Measurements from ENCODE around the gene MUSTN1. TPM values are rescaled to one million over a fixed set of nuclear protein-coding genes. Genes with fewer than 3 reads are reported as not detected.

MUSTN1 gene
- total RNA-seq, 1 donor from 2014 or later: 30.2 TPM

GRCh38 chr3:52791366-52791765 lies 43.5 kb downstream of the MUSTN1 start:
- Histone ChIP-seq H3K4me3 (no peak overlapping the region), H3K9me3 (no peaks in the 10 kb centered on the region), H3K4me1 (peaks cover 13% of the 10 kb centered on the region), H3K36me3 (no peaks in the 10 kb centered on the region), H3K27ac (no peak overlapping the region), H3K27me3 (no peaks in the 10 kb centered on the region)
- DNase-seq (ENCODE audit: extremely low spot score in 2 of 2): no peak
- intact Hi-C loops (cut with DNase I): no loop called here
- TF ChIP-seq POLR2A (IDR thresholded peaks at IDR 0.05) (no peak), CTCF (IDR thresholded peaks at IDR 0.05) (no peak), POLR2AphosphoS5 (IDR thresholded peaks at IDR 0.05; ENCODE audit: insufficient read depth in 1 of 2, low read depth in 1 of 2) (no peak)

GRCh38 chr3:52790741-52791140 lies 44.1 kb downstream of the MUSTN1 start:
- H3K4me3 ChIP-seq: no peak overlapping the region
- no peaks in the 10 kb centered on the region for H3K36me3 ChIP-seq
- no peaks in the 10 kb centered on the region for H3K27me3 ChIP-seq
- no peaks in the 10 kb centered on the region for H3K9me3 ChIP-seq
- TF ChIP-seq CTCF (IDR thresholded peaks at IDR 0.05) (no peak), POLR2A (IDR thresholded peaks at IDR 0.05) (no peak), POLR2AphosphoS5 (IDR thresholded peaks at IDR 0.05; ENCODE audit: insufficient read depth in 1 of 2, low read depth in 1 of 2) (no peak)
- no peak for DNase-seq (ENCODE audit: extremely low spot score in 2 of 2)
- intact Hi-C loops (cut with DNase I): no loop called here
- no peak overlapping the region for H3K27ac ChIP-seq
- peaks cover 13% of the 10 kb centered on the region for H3K4me1 ChIP-seq

GRCh38 chr3:52790337-52790736 lies 44.5 kb downstream of the MUSTN1 start:
- Histone ChIP-seq H3K9me3 (no peaks in the 10 kb centered on the region), H3K4me1 (peaks cover 13% of the 10 kb centered on the region), H3K4me3 (no peak overlapping the region), H3K27ac (no peak overlapping the region), H3K27me3 (no peaks in the 10 kb centered on the region), H3K36me3 (no peaks in the 10 kb centered on the region)
- intact Hi-C loops (cut with DNase I): no loop called here
- no peak for DNase-seq (ENCODE audit: extremely low spot score in 2 of 2)
- no peak for TF ChIP-seq POLR2AphosphoS5 (IDR thresholded peaks at IDR 0.05; ENCODE audit: insufficient read depth in 1 of 2, low read depth in 1 of 2)
- TF ChIP-seq CTCF (IDR thresholded peaks at IDR 0.05): no peak
- no peak for TF ChIP-seq POLR2A (IDR thresholded peaks at IDR 0.05)

GRCh38 chr3:52789746-52790040 lies 45.1 kb downstream of the MUSTN1 start:
- Histone ChIP-seq H3K27ac (no peak overlapping the region), H3K9me3 (no peaks in the 10 kb centered on the region), H3K4me3 (no peak overlapping the region), H3K27me3 (no peaks in the 10 kb centered on the region), H3K4me1 (peaks cover 13% of the 10 kb centered on the region), H3K36me3 (no peaks in the 10 kb centered on the region)
- intact Hi-C loops (cut with DNase I): no loop called here
- no peak for DNase-seq (ENCODE audit: extremely low spot score in 2 of 2)
- TF ChIP-seq POLR2A (IDR thresholded peaks at IDR 0.05): no peak
- no peak for TF ChIP-seq POLR2AphosphoS5 (IDR thresholded peaks at IDR 0.05; ENCODE audit: insufficient read depth in 1 of 2, low read depth in 1 of 2)
- no peak for TF ChIP-seq CTCF (IDR thresholded peaks at IDR 0.05)

- Histone ChIP-seq H3K4me3 (no peak overlapping the region), H3K27ac (no peak overlapping the region), H3K4me1 (peaks cover 13% of the 10 kb centered on the region), H3K36me3 (no peaks in the 10 kb centered on the region), H3K9me3 (no peaks in the 10 kb centered on the region), H3K27me3 (no peaks in the 10 kb centered on the region)
- intact Hi-C loops (cut with DNase I): no loop called here
- no peak for DNase-seq (ENCODE audit: extremely low spot score in 2 of 2)
- TF ChIP-seq POLR2A (IDR thresholded peaks at IDR 0.05): no peak
These were observed 45.7 kb downstream of the MUSTN1 start for GRCh38 chr3:52788890-52789745.
